ENCODE results near the gene FAM219A.
A peak's percentile ranks its signal among the peaks of the same experiment; 100 is the strongest.
"Not testable (repeated sequence)": the region's sequence is repeated elsewhere in the genome, so short reads cannot be mapped to it uniquely, and the experiment has no call there.

The FAM219A gene

GRCh38 chr9:34443533-34443932 is 14.8 kb downstream of the FAM219A start:
- DNase-seq (ENCODE audit: low spot score): no peak

DNA sequence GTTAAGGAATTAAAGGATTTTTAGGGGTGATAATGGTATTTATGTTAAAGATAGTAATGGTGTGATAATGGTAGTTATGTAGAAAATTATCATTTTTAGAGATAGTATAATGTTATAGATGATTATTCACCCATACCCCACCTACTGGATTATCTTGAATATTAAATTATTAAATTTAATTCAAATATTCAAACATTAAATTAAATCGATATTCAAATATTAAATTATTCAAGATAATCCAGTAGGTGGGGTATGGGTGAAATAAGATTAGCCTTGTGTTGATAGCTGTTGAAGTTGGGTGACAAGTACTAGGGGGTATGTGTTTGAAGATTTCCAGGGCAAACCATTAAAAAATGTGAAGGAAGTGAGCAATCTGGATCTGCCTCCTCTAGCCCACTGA is 15.6 kb downstream of the FAM219A start:
- no peak for DNase-seq (ENCODE audit: low spot score)

DNA sequence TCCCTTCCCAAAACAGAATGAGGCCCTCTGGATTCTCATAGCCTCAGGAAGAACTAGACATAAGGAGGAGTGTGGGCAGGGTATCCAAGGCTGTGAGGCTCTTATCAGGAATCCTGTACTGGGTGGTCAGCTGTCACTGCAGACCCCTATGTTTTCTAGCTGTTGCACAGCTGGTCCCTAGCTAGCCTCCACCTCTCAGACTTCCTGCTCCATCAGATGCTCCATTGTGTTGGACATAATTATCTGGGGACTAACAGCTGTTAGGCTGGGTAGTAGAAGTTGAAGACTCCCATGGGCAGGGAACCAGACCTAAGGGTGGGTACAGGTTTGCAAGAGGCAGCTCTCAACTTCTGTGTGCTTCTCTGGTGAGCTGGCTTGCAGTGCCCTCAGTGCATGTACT is 18.4 kb downstream of the FAM219A start:
- DNase-seq (ENCODE audit: low spot score): no peak

DNA sequence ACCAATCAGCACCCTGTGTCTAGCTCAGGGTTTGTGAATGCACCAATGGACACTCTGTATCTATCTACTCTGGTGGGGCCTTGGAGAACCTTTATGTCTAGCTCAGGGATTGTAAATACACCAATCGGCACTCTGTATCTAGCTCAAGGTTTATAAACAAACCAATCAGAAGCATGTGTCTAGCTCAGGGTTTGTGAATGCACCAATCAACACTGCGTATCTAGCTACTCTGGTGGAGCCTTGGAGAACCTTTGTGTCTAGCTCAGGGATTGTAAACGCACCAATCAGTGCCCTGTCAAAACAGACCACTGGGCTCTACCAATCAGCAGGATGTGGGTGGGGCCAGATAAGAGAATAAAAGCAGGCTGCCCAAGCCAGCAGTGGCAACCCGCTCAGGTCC is 19.9 kb downstream of the FAM219A start:
- not testable (repeated sequence) for DNase-seq (ENCODE audit: low spot score)

DNA sequence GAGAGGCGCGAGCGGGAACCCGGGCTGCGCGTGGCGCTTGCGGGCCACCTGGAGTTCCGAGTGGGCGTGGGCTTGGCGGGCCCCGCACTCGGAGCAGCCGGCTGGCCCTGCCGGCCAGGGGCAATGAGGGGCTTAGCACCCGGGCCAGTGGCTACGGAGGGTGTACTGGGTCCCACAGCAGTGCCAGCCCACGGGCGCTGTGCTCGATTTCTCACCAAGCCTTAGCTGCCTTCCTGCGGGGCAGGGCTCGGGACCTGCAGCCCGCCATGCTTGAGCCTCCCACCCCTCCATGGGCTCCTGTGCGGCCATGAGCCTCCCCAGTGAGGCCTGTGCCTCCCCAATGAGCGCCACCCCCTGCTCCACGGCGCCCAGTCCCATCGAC is 20.5 kb downstream of the FAM219A start:
- DNase-seq (ENCODE audit: low spot score): not testable (repeated sequence)

DNA sequence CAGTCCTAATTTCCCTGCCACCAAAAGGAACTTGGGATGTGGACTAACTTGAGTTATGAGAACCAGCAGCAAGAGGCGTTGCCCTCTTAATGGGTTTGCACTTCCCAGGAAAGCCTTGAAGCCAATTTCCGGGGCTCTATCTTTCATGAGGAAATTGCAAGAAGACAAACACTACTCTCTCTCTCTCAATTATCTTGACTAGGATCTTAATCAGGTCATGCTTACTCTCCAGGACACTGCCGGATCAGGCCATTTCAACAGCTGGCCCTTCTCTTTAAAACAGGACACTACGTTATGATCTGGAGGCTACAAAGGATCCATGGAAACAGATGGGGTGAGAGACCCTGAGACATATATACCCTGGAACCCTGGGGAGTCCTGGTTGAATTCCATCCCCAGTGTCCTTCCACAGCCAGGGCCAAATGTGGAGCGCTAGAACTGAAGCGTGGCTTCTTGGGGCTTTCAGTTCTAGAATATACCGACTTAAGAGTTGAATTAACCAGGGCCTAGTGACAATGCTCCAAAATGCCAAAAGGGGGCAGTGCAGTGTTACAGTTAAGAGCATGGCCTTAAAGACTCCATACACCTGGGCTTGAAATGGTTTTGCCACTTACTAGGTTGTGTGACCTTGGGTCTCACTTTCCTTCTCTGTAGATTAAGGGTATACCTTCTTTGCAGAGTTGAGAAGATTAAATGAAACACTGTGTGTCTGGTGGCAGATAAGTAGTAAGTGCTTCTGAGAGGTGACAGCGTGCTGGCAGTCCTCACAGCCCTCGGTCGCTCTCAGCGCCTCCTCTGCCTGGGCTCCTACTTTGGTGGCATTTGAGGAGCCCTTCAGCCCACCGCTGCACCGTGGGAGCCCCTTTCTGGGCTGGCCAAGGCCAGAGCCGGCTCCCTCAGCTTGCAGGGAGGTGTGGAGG is 21.1 kb downstream of the FAM219A start:
- DNase-seq (ENCODE audit: low spot score): peak; percentile 74

- no peak for DNase-seq (ENCODE audit: low spot score)
These were observed 26.7 kb downstream of the FAM219A start for GRCh38 chr9:34431667-34432066.

DNA sequence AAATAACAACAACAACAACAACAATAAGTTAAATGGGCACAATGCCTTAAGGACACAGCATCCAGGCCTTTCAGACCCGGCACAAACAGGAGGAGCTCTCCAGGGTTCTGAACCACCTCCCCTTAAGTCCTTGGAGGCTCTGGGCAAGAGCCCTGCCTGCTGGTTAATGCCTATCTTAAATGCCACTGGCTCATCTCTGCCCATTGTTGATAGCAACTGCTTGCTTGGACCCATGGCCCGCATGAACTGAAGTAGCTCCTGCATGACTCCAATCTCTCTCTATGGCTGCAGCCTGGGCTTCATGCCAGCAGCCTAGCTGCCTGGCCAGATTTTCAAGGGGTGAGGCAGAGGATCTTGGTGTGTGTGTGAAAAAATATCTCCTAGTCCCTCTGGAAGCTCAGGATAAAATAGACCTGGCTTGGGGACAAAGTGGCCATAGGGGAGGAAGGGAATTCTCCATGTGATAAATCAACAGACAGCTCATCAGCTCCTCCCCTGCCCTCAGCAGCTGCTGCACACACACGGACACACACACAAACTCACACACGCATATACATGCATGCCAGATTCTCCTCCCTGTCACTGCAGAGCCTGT is 27.4 kb downstream of the FAM219A start:
- peak; percentile 3 for DNase-seq (ENCODE audit: low spot score)

DNA sequence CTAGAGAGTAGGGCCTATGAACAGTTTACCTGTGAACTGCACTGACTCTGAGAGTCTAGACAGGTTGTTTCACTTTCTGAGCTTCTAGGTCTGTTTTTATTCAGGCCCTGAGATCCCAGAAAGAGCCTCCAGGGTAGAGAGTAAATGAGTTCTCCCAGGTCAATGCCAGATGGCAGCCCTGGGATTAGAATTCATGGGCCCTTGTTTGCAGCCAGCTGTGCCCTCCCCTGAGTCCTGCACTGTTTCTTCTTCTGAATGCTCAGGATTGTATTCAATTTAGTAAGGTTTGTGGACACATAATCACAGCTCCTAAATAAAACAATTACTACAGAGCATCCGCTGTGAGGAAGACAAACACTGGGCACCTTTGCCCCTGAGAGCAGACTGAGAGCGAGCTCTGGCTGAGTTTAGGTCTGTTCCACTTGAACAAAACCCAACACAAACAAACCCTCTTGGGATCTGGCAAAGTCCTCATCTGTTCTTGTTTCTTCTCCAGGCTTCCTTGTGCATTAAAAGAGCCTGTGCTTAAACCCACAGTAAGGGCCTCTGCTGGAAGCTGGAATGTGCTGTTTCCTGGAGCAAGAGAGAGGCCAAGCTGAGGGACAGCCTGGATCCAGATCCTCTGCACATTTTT is 29.9 kb downstream of the FAM219A start:
- no peak for DNase-seq (ENCODE audit: low spot score)

GRCh38 chr9:34426347-34427074 is 31.9 kb downstream of the FAM219A start:
- DNase-seq (ENCODE audit: low spot score): no peak

DNA sequence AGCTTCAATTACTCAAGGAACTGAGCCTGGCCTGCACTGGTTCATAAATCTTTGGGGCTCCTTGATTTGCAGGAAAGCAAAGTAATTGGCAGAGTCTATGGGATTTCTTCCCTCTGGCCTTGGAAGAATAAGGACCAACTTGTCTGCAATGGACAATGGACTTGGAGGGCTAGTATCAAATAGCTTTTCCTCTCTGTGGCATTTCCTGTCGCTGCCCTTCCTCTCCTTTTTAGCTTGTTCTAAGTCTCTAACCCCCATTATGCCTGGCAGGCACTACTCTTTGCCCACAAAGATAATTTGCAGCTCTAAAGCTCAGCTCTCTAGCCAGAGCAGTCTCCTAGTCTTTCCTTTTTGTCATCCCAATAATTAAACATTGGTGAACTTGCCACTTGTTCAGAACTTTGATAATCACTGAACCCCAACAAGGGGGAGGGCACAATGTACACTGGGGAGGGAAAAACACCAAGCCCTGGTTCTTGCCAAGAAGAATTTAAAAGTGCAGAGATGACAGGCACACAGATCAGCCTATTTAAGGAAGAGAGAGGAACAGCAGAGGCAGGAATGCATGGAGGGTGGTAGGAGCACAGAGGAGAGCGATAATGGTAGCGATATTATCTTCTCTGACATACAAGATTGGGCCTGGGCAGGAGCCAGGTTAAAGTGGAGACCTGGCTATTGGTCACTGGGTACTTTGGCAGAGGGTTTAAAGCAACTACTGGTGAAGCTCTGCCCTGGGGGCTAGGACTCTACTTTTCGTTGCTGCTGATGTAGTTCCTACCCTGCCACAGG is 38.5 kb downstream of the FAM219A start:
- no peak for DNase-seq (ENCODE audit: low spot score)

GRCh38 chr9:34417734-34418133 is 40.6 kb downstream of the FAM219A start:
- DNase-seq (ENCODE audit: low spot score): no peak

DNA sequence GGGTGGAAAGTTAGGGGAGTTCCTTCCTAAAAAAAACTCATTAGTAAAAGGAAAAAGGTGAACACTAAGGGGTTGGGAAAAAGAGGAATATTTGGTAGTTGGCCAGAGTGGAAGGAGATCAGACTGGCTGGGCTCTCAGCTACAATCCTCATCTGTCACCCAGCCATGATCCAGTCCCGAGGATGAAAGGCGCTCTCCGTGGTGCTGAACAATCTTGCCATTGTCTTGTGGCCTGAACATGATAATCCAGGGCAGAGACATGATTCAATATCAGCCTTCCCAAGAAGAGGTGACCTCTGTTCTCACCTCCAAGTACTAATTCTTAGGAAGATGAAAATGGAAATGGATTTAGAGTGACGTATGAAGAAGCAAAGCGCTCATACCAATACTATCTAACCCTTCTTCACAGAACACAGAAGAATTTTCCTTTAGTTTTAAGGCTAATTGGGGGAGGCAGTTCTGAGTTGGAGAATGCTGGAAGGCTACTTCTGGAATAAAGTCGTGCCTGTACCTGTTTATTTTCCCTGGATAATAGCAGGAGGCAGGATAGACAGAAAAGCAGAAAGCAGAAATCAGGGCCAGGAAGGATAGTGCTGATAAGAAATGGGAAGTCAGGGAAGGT is 45.0 kb downstream of the FAM219A start:
- DNase-seq (ENCODE audit: low spot score): peak; percentile 15

DNA sequence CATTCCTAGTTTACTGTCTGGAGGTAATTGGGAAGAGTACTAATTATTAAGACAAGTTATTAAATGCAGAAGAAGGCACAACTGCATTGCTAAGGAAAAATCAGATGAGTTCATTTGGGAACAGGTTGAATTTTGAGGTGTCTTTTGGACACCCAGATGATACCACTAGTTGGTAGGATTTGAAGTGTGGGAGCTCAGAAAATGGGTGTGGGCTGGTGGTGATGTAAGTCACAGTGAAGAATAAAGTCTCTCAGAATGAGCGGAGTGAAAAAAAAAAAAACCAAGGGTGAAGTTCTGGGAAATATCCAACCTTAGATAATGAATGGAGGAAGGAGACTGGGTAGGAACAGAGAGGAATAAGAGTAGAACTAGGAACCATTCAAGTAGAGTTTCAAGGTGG is 46.0 kb downstream of the FAM219A start:
- DNase-seq (ENCODE audit: low spot score): no peak

DNA sequence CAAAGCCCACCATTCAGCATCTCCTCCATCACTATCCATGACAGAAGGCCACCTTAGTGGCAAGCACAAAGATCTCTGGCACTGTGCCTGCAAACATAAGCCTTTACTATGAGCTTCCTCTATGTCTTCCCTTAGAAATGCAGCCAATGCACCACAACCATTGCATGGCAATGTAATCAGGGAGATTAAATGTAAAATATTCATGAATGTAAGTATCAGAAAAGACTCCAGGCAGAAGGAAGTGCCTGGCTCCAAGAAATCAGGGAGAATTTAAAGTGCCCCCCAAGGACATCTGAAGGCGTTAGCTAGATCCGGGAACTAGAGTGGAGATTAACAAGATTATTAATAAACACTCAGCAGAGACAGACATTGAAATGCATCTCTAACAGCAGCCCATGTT is 49.2 kb downstream of the FAM219A start:
- DNase-seq (ENCODE audit: low spot score): no peak

- DNase-seq (ENCODE audit: low spot score): no peak
These were observed 50.2 kb downstream of the FAM219A start for GRCh38 chr9:34408173-34408572.

GRCh38 chr9:34406219-34406618 is 52.2 kb downstream of the FAM219A start:
- DNase-seq (ENCODE audit: low spot score): no peak

DNA sequence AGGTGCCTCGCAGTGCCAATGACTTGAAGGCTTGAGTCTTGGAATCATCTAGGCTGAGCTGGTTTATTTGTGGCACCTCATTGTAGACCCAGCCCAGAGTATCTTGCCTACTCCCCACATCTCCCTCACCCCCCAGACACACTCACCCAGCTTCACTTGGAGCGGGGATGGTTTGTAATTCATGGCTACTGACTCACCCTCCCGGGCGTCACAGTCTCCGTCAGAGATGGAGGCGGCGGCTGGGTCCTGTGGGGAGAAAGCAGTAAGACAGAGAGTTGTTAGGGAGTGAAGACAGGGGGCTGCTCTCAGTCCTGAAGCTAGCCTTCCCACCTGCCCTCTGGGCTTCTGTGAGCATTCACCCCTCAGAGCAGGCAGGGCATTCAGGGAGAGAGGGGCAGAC is 52.7 kb downstream of the FAM219A start:
- DNase-seq (ENCODE audit: low spot score): no peak

- peak; percentile 53 for DNase-seq (ENCODE audit: low spot score)
These were observed 54.6 kb downstream of the FAM219A start for GRCh38 chr9:34403554-34404380.
